Epithelial cell of proximal tubule (primary cell): ENCODE measurements around the gene LOX. TPM values are rescaled to one million over a fixed set of nuclear protein-coding genes. Genes with fewer than 3 reads are reported as not detected.

Experiments
- DNase-seq: peaks from one replicate; pipeline ENCODE4 v3.0.0-alpha.2; 2011; ENCODE audit warnings: low read depth
- H3K4me3 ChIP-seq: 2 replicates; pipeline ENCODE4 v1.5.1; 2011; ENCODE audit warnings: low read depth, mild to moderate bottlenecking, low read length
- total RNA-seq: library from RNA; depleted of rRNA; stranded (reverse); fragments of >200 nt; gene quantifications from 2 replicates; pipeline ENCODE4 v1.2.3, GENCODE V29; 2015
- TF ChIP-seq, protein P1 (sequence below): conservative IDR thresholded peaks from 2 replicates; pipeline ENCODE4 v1.5.1; 2012; ENCODE audit warnings: low read depth, mild to moderate bottlenecking, low read length

LOX gene
- total RNA-seq, 1 donor from 2014 or later, result 14.9 TPM

DNA sequence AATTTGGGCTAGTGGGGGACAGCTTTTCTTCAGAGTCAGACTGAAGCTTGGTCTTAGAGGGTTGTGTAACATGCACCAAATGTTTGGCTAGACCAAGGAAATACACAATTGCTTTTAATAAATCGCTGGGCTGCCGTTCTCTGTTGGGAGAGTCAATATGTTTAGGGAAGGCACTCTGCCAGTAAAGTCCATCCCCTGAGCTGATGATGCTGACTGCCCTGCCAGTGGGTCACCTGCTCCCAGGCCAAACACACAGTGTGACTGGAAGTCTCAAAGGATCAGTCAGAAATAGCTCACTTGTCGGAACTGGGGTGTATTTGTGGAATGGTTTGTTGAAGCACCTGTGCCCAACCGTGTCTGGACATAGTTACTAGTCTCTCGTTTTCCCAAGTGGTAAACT is 33.4 kb upstream of the LOX start:
- TF ChIP-seq, protein P1, sequence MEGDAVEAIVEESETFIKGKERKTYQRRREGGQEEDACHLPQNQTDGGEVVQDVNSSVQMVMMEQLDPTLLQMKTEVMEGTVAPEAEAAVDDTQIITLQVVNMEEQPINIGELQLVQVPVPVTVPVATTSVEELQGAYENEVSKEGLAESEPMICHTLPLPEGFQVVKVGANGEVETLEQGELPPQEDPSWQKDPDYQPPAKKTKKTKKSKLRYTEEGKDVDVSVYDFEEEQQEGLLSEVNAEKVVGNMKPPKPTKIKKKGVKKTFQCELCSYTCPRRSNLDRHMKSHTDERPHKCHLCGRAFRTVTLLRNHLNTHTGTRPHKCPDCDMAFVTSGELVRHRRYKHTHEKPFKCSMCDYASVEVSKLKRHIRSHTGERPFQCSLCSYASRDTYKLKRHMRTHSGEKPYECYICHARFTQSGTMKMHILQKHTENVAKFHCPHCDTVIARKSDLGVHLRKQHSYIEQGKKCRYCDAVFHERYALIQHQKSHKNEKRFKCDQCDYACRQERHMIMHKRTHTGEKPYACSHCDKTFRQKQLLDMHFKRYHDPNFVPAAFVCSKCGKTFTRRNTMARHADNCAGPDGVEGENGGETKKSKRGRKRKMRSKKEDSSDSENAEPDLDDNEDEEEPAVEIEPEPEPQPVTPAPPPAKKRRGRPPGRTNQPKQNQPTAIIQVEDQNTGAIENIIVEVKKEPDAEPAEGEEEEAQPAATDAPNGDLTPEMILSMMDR, result no peak
- H3K4me3 ChIP-seq, result no peak overlapping the region
- DNase-seq, result no peak

GRCh38 chr5:122110987-122111386 is 32.9 kb upstream of the LOX start:
- DNase-seq, result no peak
- no peak overlapping the region for H3K4me3 ChIP-seq

DNA sequence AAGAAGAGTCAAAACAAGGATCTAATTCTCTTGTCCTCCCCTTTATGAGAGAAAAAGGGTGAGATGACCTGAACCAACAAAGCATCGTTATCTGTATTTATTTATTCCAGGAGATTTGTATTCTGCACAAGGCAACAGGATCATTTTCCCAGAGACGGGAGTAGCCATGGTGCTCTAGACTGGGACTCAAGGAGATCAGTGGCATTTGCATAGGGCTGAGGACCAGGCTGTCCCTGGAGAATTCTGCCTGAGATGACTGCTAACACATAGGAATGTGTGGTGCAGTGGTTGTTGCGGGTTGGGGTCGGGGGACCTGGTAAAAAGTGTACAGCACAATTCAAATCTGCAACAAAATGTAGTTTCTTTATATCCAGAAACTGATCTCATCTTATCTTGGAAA is 29.0 kb upstream of the LOX start:
- H3K4me3 ChIP-seq, result no peak overlapping the region
- no peak for DNase-seq
- TF ChIP-seq, protein P1, result no peak

More at GRCh38 chr5:122110987-122111386, 32.9 kb upstream of the LOX start:
- TF ChIP-seq, protein P1, result no peak

DNA sequence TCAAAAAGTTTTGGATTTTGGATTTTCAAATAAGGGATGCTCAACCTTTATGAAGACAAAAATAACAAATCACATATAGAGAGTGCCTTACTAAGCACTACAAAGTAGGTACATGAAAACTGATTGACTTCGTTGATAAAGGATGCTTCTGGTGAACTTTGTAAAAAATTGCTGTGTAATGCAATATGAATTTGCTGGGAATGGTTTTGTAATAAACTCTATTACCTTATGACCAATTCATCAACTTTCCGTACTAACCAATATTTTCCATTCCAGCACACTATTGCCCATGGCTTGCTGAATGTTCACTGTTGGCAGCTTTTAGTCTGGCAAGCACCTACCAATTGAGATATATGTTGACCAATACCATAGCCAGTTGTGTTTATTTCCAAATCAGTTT is 27.9 kb upstream of the LOX start:
- no peak overlapping the region for H3K4me3 ChIP-seq
- no peak for DNase-seq
- TF ChIP-seq, protein P1, result no peak

GRCh38 chr5:122102825-122103224 is 24.8 kb upstream of the LOX start:
- DNase-seq, result peak; percentile 96
- TF ChIP-seq, protein P1, result no peak
- H3K4me3 ChIP-seq, result no peak overlapping the region

GRCh38 chr5:122101636-122102285 is 23.7 kb upstream of the LOX start:
- TF ChIP-seq, protein P1, result peak; percentile 69
- no peak overlapping the region for H3K4me3 ChIP-seq
- no peak for DNase-seq
